GM21529 (cell line): ENCODE measurements around the gene C10orf143.
"Not testable (repeated sequence)": the region's sequence is repeated elsewhere in the genome, so short reads cannot be mapped to it uniquely, and the experiment has no call there.

Experiments
- ATAC-seq: cut with Tn5 transposase; IDR thresholded peaks from one replicate; pipeline ENCODE4 v1.9.1; 2021; ENCODE audit not compliant: unreplicated experiment

C10orf143 gene

DNA sequence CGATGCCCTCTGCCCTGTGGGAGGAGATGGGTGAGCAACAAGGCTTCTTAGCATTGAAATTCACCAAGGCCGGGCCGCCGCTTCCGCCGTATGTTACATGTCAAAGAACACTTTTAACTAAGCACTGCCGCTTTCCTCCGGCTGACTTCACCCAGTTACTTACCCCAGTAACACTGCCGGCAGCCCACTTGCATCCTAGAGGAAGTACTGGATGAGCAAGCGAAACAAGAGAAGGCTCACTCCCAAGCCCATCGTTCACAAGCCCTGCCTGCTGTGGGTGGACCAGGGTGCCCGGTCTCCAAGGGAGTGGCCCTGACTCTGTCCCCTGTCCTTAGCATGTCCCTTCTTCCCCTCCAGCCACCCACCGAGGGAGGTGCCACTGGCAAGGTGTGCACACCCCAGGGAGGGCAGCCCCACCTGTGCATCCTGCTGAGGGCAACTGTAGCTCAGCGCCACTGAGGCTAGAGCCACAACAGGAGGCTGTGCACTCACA is 73.4 kb downstream of the C10orf143 start:
- no peak for ATAC-seq

DNA sequence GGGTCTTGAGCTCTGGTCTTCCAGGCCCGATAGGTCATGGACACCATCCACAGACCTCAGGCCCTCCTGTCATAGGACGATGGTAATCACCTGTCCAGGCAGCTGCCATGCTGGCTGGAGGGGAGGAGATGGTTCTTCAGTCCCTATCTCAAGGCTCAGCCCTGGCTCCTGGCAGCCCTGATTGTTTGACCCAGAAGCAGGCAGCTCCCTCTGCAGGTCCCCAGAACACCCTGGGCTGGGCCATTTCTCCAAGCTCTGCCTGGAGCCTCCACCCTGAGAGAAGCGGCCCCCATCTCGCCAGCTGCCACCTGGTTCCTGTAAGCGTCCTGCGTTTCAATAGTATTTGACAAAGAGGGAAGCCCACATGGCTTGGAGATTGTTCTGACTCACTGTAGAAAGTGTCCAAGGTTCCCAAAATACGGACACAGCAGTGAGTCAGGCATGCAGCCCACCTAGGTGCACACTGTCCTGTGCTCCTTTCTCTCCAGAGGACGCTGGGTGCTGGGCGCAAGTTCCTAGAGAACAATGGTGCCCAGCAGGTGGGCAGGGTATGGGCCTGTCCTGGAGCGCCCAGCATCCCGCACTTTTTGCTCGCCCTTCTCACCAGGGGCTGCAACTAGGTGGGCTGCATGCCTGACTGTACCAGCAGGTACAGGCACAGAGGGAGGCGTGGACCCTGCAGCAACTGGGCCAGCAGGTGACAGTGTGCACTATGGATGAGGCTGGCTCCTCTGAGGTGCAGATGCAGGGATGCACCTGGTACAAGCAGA is 74.1 kb downstream of the C10orf143 start:
- no peak for ATAC-seq

DNA sequence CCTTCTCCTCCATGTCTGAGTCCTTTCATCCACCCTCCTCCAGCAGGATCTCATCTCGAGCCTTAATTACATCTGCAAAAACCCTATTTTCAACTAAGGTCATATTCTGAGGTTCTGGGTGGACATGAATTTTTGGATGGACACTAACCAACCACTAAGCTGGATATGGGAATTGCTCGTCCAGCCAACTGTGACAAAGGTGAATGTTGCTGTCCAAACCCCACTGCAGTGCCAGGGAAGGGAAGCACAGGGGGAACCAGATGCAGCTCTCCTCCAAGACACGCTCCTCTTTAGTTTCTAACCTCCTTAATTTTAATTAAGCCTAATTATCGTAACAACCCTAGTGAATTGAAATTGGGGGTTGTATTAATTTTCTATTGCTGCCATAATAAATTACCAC is 81.4 kb downstream of the C10orf143 start:
- no peak for ATAC-seq

DNA sequence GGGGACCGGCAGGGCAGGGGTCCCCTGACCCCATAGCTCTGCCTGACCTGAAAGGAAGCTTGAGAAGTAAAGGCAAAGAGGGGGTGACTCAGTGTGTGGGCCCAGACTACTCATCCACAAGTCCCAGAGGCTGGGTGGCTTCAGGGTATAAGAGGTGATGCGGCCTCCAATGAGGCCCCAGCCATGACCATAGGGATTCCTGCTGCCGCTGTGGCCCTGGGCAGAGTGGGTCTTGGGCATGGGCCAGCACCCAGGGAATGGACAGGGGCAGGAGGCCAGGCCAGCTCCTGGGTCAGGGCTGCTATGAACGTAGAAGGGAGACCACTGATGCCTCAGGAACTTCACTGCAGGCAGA is 82.2 kb downstream of the C10orf143 start:
- no peak for ATAC-seq

DNA sequence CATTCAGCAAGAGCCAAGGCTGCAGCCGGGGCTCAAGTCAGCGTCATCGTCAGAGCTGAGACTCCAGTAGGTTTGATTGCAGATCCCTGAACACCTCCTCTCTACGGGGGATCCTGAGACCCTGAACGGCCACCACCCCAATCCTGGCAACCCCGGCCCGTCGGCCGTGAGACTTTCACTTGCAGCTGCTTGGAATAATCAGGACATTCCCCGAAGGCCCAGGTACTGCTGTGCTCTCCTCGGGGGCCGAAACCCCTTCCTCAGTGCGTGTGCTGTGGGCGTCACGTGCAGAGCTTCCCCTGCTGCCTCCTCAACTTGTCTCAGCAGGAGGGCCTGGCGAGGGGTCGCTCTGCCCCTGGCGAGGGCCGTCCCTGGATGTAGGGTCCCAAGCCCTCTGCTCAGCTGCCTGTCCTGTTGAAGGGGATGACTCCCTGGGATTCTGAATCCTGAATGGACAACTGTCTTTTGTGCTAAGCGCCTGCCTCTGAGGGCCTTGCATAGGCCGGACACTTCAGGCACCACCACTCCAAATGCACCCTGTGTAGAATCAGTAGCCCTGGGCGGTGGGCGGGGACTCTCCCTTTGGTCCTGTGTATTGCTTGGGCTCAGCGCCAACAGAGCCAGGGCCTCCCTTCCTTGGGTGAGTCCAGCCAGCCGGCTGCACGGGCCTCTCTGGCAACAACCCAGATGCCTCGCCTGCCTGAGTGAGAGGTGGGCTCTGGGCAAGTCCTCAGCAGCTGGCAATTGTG is 82.7 kb downstream of the C10orf143 start:
- ATAC-seq: no peak

DNA sequence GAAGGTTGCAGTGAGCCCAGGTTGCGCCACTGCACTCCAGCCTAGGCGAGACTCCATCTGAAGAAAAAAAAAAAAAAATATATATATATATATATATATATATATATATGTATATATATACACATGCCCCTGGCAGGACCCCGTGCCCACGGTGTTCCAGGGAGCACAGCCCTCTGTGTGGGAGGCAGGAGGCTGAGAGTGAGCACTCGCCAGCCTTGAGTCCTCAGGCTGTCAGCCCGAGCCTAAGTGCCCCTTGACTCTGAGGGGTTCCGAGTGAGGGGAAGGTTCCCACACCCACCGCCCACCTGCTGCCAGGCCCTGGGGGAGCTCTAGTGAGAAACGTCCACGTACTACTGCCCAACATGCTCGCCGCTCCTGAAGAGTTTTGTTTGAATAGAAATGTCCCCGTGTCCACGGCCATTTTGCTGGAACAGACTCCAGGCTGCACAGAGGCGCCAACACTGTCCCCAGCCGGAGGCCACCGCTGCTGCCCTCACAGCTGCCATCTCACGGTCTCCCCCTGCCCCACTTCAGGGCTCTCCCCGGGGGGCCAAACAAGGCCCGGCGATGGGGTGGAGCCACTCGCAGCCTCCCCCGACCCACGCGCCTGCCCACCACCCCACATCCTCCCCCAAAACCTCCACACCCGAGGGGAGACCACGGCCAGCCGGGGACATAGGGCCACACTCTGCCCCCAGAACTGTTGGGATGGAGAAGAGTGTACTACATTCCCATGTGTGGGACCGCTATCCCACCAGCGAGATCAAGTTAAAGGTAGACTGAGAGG is 83.8 kb downstream of the C10orf143 start:
- ATAC-seq: no peak

DNA sequence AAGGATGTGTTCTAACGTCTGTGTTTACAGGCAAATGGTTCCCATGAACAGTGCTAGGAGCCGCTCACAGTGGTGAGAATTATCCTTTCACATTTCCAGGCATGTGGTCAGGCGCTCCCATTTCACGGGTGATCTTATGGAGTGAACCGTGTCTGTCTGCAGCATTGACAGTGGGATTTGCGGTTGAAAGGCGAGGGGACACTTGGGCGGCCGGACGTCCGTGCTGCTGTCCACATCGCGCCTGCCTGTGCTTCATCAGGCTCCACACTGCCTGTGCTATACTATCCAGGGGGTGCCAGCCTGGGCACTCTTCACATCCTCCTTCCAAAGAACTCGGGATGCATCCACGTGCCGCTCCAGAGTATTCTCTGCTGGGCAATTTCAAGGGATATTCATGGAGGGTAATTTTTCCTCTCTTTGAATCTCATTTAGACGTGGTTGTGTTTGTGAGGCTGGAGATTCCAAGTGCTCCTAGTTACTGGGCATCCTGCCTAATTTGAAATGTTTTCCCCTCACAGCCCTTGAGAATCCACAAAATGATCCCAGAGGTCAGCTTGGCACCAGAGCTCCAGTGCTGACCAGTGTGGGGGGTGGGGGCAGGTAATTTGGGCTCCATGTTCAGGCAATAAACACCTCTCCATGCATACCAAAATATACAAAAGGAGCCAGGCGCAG is 84.7 kb downstream of the C10orf143 start:
- no peak for ATAC-seq

DNA sequence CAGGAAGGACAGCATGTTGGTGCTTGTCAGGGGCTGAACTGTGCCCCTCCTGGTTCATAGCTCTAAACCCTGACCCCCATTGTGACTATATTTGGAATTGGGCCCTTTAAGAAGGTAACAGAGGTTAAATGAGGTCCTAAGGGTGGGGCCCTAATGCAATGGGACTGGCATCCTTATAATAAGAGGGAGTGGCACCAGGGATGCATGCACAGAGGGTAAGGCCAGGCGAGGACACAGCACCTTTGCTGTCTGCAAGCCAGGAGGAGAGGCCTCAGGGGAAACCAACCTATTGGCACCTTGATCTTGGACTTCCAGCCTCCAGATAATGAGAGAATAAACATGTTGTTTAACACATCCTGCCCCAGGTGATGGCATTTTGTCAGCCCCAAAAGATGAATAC is 85.3 kb downstream of the C10orf143 start:
- ATAC-seq: no peak

DNA sequence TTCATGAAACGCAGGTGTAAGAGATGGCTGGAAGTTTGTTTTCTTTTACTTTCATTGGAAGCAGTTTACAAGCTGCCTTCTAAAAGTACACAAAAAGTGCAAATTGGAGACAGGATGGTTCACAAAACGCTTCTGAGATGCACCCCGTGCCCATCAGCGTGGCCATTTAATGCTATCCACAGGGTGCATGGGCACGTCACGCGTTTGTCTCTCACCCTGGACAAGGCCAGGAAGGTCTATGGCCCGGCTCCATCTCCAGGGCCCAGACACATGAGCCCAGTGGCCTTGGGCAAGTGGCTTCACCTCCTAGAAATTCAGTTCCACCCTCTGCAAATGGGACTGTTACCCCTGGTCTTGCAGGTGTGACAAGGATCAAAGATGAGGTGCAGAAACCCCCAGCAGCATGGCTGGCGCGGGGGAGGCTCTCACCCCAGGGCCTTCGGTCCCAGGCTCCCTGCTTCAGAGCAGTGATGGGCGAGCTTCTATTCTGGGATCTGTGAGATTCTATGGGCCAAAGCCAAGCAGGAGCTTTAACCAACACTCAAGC is 85.8 kb downstream of the C10orf143 start:
- ATAC-seq: no peak

DNA sequence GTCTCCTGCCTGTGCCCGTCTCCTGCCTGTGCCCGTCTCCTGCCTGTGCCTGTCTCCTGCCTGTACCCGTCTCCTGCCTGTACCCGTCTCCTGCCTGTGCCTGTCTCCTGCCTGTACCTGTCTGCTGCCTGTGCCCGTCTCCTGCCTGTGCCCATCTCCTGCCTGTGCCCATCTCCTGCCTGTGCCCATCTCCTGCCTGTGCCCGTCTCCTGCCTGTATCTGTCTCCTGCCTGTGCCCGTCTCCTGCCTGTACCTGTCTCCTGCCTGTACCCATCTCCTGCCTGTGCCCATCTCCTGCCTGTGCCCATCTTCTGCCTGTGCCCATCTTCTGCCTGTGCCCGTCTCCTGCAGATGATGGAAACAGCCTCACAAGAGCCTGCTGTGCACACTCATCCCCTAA is 86.3 kb downstream of the C10orf143 start:
- ATAC-seq: not testable (repeated sequence)

DNA sequence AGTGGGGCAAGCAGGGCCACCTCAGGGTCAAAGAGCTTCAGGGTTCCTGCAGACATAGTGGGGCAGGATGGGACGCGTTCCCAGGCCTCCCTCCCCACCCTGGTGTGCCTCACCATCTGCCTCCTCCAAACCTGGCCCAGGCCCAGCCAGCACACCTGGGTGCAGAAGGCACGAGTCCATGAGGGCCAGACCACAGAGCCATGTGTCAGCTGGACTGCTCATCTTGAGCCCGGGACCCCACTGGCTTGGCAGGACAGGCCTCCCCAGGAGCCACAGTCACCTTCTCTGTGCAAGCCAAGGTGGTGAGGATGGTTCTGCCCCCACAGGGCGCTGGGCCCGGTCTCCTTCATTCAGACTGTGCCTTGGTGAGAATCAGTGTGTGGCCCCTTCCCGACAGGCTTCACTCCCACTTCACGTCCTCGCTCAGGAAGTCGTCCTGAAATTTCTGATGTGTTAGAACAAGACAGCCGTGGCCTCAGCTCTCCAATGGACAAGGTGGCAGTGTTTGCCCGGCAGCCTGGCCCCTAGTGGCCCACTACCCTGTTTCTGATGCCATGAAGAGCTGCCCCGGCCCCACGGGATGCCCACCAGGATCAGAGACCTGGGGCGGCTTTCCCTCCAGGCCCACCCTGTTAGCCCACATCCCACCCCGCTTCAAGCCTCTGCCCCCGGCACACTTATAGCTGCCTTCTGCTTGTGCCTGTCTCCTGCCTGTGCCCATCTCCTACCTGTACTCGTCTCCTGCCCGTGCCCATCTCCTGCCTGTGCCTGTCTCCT is 87.0 kb downstream of the C10orf143 start:
- ATAC-seq: no peak

DNA sequence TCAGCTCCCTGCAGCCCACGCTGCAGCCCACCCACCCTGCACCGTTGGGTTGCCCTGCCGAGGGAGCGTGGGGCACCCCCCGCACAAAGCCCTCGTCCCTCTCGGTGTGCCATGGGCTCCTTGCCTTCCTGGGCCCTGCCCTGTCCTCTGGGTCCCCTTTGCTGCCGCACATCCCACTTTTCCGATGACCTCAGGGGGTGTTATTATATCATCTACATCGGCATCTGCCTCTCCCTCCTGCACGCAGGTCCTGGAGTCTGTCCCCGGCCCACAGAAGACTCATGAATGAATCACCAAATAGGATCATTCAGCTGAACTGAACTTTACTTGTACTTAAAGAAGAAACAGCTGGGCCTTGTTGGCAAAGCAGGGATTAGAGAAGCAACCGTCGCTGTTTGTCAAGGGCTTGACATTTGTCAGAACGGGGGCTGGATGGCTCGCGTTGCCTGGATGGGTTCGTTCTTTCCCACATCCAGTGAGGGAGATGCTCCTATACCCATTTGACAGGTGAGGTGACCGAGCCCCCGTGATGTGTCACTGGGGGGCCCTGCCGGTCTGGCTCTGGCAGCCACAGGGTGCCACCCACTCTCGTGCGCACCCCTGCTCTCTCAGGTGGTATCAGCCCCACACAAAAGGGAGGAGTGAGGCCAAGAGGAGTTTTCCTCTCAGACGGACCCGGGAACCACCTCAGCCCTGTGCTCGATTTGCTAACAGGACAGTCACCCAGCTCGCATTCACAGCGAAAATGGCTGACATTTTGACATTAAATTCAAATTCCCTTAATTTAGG is 87.9 kb downstream of the C10orf143 start:
- no peak for ATAC-seq

DNA sequence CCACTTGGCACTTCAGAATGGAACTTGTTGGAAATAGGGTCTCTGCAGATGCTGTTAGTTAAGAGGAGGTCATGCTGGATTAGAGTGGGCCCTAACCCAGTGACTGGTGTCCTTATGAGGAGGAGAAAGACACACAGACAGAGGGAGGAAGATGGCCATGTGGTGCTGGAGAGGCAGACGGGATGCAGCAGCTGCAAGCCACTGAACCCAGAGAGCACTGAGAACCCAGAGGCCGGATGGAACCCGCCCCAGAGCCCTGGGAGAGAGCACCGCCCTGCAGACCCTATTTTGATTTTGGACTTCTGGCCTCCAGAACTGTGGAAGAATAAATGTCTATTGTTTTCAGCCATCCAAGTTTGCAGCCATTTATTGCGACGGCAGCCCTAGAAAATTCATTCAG is 88.5 kb downstream of the C10orf143 start:
- no peak for ATAC-seq

DNA sequence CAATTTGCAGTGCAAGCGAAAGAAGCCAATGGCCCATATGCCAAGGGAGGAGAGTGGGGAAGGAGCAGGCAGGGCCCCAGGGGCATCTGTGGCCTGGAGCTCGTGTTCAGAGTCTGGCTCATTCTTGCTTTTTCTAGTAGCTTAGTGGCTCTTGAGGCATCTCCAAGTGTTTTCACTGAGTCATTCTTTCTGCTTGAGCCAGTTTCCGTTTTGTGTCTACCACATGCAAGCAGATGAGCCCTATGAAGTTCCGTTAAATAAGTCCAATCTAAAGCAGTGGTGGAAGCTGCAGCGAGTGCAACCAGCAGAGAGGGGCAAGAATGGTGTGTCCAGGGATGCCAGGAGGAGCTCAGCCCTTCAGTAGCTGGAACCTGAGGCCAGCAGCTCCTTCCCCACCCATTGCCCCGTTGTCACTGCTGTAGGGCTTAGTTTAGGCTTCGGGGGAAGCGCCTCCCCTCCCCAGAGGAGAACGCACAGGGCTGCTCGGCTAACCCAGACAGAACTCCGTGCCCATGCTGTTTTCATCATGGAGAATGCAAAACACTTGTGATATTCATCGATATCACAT is 89.2 kb downstream of the C10orf143 start:
- no peak for ATAC-seq

DNA sequence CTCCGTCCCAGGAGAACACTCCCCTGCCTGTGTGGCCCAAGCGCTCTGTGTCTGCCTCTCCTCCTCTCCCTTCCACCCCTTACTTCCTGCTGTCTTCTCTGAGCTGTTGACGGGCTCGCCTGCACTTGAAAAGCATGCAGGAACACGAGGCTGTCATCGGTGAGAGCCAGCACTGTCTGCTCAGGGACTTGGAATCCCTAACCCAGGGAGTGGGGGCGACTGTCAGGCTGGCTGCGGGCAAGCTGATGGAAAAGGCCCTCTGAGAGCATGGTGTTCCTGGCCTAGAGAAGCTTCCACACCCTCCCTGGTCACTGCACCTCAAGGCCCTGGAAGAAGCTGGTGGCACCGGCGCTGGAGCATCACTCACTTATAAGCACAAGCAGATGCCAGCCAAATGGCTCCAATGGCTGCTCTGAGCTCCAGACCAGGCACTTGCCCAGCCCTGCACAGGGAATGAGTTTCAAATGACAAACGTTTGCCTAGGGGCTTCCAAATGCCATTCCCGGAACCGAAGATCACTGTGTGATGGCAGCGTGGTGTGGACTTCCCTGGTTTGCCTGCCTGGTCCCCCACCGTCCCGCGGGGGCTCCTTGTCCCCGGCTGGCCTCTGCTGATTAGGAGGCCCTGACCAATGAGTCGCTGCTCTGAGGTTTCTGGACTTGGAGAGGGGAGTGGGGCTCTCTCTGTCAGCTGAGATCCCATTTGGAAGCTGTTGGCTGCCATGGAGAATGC is 89.8 kb downstream of the C10orf143 start:
- ATAC-seq: no peak

DNA sequence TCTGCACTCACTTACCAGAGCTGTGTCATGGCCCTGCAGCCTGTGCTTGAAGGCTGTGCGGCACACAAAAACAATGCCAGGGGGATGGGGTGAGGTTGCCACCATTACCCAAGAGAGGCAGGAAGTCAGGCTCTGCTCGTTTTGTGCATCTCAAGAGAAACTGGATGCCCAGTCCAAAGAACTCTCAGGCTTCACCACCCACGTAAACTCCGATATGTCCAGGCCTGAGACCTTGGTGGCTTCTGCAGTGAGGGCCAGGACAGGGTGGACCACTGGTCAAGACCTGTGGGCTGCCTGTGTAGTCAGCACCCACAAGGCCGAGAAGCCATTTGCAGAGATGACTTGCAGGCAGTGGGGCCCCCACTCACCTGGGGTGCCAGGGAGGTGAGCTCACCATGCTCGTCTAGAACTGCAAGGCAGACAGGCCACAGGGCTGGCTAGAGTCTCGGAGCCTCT is 91.9 kb downstream of the C10orf143 start:
- ATAC-seq: no peak

DNA sequence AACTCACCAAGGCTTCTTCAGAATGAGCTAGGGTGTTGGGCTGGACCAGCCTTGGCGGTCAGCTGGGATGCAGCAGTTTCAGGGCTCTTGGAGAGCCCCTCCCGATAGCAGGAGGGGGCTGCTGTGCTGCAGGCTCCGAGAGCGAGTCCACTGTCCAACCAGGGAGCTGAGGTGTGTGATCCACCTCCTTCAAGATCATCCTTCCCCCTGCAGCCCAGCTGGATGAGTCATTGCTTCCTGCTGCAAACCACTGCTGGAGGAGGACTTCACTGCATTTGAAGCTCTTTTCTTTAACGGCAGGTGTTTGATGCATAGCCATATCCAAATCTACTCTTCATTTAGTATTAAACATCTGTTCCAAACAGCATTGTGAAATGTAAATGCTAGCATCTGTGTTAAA is 92.4 kb downstream of the C10orf143 start:
- ATAC-seq: no peak

DNA sequence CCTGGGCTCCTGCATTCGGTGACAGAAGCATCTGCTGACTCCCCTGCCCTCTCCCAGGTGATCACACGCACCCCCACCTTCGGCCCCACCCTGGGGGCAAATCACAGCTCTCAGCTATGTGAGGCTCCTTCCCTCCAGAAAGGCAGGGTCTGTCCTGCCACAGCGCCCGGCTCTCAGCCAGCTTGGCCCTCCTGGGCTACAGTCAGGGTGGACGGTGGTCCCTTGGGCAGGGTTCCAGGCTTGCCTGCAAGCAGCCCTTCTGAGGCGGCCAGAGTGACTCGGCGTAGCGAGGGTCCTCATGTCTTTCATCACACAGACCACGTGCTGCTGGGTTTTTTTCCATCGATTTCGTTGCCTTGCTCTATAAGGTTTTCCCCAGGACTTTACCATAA is 93.0 kb downstream of the C10orf143 start:
- ATAC-seq: no peak
